GM19438 (cell line): ENCODE results near the gene SUPT4H1.

Experiments used
- ATAC-seq: cut with Tn5 transposase; IDR thresholded peaks from one replicate; pipeline ENCODE4 v1.9.1; 2021; ENCODE audit warnings: low read depth; ENCODE audit not compliant: unreplicated experiment

Gene SUPT4H1

DNA sequence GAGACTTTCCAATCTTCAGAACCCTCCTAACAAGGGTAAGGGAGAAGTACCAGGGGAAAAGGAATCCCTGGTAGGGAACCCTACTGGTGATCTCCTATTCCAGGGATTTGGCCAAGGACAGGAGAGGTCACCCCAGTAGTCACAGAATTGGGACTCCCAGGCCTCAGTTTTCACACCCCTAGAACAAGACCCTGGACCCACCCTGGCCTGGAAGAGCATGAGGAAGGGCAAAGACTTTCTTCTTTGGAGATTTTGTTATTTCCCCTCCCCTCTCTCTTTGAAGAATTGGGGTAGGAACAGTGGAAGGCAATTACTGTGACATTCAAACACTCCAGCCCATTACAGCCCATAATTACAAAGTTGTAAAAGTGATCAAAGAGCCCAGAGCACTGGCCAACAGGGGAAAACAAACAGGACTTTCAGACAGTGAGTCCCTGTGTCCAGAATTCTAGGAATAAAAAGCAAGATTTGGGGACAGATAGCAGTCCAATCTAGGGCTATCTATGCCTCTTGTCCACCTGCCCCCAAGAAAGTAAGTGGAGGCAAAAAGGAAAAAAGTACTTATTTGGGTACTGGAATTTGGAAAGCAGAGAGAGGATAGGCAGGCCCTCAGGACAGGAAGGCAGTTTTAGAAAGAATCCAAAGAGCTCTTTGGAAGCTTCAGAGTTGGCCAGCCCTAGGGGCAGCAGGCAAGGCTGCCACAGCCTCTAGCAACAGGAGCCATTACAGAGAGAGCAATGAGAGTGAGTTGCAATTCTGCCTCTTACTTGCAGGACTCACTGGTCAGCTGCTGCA lies 13.4 kb upstream of the SUPT4H1 start:
- ATAC-seq, result no peak

DNA sequence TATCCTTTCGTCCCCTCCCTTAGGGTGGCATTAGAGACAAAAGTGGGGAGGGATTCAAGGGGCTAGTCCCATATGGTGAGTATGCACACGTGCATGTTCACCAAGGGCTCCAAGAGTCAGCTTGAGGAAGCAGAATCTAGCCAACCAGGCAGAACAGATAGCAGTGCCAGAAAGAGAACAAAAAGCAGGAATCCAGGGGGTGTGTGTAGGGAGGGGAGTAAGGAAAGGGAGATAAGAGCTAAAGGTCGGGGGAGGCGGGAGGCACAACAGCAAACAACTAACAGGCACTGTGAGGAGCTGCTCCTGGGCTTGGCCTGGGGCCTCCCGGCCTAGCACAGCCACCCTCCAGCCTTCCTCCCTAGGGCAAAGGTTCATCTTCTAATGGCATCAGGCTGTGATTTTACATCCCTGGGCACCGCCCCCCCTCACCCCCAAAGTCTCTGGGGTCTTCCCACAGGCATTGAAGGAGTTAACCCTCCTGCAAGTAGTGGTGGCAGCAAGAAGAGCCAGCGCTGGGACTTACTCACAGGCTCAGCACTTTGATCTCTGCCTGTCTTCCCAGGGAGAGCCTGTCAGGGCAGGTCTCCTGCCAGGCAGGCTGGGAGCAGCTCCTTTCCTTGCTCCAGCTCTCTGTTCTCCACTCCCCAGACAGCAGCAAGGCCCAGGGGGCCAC lies 12.4 kb upstream of the SUPT4H1 start:
- no peak for ATAC-seq

DNA sequence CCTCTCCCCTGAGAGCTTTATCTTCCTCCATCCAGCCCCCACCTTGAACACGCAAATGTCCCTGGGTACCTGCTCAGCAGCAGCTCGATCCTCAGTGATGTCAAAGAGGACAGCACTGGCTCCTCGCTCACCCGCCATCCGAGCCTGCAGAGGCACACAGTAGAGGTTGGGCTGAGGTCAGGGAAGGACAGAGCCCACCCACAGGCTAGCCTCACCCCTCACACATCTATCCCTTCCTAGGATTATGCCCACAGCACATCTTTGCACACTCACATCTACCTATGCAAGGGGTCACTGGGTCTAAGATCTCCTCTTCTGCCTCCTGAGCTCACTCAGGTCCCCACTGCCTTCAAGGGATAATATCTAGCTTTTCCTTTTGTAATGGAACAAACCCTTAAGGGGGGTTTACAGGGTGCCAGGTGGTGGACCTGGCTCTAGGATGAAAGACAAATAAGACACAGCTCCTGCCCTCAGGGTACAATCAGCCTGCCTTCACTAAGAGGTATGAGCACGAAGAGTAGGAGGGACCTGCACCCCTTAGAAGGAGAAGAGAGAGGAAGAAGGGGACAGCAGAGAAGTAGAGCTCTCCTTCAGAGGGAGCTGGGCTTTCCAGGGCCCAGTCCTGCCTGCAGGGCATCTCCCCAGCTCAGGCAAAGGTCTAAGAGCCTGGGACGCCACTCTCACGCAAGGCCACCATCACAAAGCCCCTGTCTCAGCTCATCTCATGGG lies 11.6 kb upstream of the SUPT4H1 start:
- ATAC-seq, result no peak

DNA sequence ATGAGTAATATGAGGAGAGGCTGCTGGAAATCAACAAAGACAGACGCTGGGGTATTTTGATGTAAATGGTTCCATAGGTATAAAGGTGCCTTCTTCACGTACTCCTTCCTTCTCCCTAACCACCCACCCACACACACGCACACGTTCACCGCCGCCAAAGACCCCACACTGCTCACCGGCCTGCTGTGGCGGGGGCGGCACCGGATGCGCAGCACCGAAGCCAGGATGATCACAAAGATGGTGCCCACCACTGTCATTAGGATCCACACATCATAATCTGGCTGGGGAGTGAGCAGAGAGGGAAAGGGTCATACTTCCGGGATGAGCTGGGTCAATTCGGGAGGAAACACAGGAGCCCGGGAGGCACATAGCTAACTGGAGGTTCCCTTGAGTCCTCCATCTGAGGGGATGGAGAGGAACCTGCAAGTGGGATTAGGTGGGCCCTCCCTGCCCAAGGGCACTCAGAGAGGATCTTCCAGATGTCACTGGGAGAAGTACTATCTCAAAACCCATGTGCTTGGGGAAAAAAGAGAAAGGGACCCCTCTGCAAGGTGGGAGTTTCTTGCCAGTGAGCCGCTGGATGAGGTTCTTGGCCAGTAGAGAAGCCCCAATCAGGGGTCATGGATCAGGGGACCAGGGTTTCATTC lies 10.5 kb upstream of the SUPT4H1 start:
- ATAC-seq, result no peak

DNA sequence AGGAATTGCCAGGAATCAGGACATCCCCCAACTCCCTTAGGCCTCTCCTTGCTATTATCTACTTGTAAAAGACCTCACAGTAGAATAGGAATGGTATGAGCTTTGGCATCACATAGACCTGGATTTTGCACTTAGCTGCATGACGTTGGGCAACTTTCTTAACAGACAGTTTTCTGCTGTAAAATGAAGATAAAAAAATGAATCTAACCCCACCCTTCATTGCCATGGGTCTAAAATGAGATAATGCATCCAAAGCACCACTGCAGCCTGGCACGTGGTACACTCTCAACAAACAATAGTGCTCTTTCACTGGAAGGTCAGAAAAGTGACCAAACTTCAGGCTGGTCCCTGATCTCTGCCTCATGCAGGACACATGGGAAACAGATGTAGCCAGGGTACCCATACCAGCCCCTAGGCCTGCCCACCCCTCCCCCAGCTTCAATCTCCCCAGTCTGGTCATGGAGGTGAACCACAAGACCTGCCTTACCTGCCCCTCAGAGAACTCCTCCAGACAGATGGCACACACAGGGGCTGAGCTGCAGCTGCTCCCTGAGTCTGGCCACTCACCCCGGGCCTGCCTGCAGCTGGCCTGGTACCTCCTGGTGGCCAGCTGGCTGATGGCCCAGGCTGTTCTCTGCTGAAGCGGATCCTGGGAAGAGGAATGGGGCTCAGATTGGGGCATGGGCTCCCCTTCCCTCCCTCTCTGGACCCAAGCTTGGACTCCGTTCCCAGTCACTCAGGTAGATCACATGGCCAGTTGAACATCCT lies 8.5 kb upstream of the SUPT4H1 start:
- ATAC-seq, result no peak

DNA sequence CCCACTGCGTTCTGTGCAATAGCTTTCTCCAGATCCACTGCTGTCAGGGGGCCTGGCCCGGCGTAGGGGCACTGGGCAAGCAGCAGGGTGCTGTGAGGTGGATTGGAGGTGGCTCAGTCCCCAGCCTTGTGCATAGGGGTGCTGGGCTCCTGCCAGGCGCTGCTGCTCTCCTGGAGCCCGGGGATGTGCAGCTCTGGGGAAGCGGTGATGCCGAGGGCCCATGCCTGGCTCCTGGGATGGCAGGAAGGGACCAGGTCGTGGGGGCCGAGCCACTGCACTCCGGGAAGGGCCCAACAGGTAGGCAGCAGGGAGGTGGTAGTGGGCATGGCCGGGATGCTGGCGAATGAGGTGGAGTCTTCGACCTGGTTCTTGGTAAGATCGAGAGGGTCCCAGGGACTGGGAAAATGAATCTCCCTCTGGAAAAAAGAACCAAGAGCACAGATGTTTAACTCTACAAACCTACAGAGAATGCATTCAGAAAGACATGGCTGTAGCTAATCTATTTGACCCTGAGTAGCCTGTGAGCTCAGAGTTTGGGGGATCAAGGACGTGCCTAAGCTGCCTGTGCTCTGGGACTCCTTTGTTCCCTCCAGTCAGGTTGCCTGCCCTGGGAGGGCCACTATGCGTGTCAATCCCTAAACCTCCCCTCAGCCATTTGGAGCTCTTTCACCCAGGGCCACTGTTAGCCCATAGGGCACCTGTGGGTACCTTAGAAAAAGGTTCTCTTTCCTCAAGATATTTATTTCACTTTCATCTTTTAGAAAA lies 6.6 kb upstream of the SUPT4H1 start:
- ATAC-seq, result no peak

DNA sequence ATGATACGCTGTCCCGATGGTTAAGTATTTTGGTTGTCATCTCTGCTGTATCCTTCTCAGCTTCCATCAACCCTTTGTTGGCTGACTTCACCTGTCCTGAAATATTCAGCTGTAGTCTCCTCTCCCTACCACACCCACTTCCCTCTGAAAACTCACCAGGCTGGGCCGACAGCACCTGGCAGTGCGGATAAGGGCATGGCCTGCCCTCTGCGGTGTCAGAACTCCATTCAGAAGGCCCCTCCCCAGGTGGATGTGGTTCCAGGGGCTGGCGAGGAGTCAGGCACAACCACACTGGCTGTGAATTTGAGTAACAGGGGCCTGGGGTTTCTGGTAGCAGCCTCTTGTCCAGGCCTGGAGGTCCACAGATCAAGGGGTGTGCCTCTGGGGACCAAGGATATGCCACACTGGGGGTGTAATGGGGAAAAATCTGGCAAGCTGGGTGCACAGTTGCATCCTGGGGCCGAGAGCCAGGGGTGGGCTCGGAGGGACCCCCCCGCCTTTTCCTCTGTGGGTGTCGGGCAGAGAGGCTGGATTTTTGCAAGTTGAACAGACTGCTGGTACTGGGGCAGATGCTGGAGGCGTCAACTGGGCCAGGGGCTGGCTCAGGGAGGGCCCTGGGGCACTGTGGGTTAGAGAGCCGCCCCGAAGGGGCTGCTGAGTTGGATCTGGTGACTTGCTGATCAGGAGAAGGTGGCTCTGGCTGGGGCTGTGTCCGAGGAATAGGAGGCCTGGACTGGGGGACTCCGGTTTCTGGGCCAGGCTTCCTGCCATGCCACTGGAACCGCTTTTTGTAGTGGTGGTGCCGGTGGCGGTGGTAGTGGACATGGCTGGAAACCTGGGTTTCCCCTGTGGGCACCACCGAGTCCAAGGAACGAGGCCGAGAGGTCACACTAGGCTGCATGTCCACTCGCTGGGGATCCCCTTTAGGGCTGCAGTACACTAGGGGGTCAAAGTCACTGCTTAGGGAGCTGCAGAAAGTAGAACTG lies 5.6 kb upstream of the SUPT4H1 start:
- ATAC-seq, result no peak

DNA sequence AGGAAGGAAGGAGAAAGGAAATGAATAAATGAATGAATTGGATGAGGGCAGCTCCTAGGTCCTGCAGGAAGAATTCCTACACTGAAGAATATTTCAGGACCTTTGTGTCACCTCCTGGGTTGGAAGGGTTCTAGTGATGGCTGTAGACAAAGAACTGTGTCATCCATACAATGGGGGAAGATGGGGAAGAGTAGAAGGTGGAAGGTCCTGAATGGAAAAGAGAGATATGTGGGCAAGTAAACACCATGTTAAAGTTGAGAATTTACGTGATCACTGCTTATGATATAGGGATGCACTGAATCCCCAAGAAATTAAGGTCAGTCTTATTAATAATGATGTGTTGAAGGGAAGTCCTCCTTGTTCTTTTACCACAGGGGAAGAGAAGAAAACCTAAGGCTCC lies 4.2 kb upstream of the SUPT4H1 start:
- no peak for ATAC-seq

DNA sequence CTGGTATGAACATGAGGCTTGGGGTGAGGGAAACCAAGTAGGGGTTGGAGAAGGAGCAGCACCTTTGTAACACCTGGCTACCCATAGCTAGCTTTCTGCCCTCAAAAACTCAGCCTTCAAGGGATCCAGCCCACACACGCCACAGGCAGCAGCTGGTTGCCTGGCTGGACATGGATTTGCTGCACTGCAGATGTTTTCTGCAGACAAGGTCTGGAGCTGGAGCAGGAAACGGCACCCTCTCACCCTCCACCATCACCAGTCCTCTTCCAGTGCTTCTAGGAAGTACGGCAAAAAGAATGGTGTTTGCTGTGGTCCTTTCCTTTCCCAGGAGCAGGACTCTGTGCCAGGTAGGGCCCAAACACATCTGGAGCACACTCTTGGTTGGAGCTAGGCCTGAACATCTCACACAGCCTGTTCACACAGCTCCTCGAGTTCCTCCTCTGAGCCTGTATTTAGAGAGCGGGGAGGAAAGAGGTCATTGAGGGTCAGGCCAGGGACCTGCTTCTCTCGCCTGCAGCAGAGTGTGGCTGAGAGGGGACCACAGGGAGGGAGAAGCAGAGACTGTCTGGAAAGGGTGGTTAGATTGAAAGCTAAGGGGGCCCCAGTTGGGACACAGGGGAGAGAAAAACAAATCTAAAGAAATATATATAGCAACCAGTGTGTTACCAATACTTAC lies 2.7 kb upstream of the SUPT4H1 start:
- ATAC-seq, result no peak

DNA sequence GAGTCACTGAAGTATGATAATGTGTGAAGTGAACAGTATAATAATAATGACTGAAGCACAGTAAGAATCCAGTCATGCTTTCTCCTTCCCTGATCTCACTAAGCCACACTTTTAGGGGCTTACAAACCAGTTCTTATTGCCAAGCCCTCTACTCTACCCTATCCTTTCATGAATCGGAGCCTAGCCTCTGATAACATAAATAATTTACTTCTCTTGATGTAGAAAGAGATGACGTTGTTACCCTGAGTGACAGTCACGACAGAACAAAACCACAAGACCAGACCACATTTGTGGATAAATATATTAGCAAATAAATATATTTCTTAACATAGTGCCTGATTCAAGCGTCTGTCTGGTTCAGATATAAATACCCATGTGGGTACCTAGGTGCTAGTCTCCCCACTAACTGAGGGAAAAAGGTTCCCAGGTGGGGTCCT lies 1.4 kb upstream of the SUPT4H1 start:
- ATAC-seq, result no peak

DNA sequence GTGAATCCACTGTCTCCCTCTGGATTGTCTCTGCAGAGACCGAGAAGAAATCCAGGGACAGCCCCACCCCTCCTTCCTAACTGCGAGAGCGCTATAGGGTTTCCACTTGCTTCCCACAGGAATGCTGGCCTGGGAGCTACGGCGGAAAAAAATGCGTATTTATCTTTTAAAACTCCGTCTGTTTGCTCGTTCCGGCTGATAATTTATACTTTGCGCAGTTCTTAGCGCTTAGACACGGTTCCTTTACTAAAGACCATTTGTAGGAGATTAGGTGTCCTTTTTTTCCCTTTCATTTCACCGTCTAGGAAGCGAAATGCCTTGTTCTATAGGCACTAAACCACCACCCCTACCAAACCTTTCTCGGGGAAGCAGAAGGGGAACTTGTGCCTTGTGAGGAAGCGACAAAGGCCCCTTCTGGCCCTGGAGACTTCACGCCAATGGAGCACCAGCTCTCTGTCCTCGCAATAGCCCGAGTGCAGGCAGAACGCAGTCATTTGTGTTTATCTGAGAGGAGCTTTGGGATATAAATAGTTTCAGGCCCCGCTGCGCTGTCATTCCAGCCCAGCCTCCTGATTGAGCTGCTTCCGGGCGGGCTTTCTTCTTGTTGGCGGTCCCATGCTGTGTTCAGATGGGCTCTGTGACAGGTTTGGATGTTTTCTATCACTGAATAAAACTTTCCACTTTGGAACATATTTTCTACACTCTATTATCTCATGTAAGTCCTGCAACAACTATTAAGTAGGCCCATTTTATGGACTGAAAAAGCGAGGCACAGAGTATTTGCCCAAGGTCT lies 791 bp upstream of the SUPT4H1 start:
- peak; percentile 23 for ATAC-seq

DNA sequence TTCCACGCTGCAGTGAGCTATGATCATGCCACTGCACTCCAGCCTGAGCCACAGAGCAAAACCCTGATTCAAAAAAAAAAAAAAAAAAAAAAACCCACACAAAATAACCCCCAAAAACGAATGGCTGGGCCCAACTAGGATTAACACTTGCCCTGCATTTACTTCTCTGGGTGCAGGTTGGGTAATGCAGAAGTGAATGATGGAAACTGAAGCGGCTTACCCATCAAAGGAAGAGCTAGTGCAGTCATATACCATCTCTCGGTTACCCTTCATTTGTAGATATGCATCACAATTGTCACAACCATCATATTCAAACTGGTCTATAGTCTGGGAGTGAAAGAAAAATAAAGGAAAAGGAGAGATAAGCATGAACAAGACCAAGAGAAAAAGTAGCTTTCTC lies 819 bp downstream of the SUPT4H1 start:
- no peak for ATAC-seq

DNA sequence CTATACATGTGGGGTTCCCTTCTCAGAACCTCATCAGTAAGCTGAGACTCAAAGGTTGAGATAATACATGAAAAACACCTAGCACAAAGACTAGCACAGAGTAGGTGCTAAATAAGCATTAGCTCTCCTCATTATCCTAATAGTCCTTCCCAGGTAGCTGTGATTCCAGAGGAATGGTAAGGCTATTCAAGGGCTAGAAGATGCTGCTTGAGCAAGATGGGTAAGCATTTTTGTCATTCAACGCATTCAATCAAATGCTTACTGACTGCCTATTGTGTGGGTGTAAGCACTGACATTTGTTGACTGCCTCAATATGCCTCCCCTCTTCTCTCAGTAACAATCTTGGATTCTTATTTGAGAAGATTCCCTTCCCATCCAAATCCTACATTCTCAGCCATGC lies 4.0 kb downstream of the SUPT4H1 start:
- no peak for ATAC-seq

DNA sequence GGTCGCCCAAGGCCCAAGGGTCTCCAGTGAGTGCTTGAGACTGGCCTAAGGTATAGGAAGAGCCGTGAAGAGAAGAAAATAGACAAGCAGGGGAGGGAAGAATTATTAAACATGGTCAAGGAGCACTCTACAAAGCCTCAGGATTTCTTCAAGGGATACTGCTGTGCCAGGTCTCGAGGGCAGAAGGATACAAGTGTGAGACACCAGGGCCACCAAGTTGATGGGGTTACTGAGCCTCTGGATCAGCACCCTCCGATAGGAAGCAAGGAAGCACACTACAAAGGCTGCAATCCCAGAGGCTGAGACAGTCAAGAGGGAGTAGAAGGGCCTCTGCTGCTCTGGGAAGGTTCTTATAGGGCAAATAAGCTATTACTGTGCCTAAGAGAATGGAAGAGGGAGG lies 6.5 kb downstream of the SUPT4H1 start:
- ATAC-seq, result no peak

DNA sequence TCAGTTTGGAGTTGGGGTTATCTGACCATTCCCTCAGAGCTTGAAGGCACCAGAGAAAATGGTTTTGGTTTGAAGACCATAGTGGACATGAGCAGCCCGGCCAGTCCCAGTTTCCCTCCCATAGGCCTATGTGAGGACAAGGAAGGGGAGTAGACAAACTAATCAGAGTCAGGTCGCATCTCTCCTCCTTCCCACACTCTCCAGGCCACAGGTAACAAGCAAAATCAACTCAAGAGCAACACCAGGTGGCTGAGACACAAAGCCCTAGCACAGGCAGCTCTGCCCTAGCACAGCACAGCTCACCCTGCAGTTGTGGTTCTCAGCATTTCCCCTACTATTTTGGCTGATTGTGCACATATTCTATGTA lies 7.2 kb downstream of the SUPT4H1 start:
- peak; percentile 37 for ATAC-seq

DNA sequence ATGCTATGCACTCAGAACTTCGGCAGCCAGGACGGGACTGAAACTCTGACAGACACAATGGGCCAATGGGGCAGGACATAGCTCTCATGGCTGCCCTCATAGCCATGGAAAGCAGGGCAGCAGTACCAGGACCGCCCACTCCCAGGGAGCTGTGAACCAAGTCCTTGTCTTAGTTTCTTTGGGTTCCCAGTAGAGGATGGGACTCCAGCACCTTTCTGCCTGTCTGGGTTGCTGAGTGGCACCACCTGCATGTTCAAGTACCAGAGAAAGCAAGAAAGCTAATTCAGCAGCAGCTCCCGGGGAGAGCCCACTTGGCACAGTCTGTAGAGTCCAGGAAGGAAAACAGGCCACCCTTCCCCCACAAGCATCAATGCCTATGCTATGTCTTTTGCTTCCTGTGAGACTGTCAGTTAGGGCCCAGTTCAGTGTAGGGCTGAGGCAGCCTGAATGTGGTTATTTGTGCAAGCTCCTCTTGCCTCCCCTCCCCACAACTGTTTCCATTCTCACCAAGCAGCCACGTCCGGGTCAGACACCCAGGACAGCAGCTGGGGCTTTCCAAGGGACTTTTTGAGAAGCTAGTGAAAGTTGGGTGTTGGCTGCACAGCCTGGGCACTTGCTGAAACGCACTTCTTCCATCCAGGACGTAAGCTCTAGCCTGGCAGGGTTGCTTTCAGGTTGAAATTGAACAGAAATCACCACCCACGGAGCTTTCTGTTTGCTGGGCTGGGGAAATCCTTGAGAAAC lies 7.8 kb downstream of the SUPT4H1 start:
- ATAC-seq, result peak; percentile 85
